HG02885 (cell line): ENCODE data around the gene PPIL4.
A peak's percentile ranks its signal among the peaks of the same experiment; 100 is the strongest.

Experiments used
- ATAC-seq: cut with Tn5 transposase; IDR thresholded peaks from one replicate; pipeline ENCODE4 v1.9.1; 2021; ENCODE audit warnings: mild to moderate bottlenecking; ENCODE audit not compliant: unreplicated experiment, poor library complexity

The PPIL4 gene, protein sequence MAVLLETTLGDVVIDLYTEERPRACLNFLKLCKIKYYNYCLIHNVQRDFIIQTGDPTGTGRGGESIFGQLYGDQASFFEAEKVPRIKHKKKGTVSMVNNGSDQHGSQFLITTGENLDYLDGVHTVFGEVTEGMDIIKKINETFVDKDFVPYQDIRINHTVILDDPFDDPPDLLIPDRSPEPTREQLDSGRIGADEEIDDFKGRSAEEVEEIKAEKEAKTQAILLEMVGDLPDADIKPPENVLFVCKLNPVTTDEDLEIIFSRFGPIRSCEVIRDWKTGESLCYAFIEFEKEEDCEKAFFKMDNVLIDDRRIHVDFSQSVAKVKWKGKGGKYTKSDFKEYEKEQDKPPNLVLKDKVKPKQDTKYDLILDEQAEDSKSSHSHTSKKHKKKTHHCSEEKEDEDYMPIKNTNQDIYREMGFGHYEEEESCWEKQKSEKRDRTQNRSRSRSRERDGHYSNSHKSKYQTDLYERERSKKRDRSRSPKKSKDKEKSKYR

DNA sequence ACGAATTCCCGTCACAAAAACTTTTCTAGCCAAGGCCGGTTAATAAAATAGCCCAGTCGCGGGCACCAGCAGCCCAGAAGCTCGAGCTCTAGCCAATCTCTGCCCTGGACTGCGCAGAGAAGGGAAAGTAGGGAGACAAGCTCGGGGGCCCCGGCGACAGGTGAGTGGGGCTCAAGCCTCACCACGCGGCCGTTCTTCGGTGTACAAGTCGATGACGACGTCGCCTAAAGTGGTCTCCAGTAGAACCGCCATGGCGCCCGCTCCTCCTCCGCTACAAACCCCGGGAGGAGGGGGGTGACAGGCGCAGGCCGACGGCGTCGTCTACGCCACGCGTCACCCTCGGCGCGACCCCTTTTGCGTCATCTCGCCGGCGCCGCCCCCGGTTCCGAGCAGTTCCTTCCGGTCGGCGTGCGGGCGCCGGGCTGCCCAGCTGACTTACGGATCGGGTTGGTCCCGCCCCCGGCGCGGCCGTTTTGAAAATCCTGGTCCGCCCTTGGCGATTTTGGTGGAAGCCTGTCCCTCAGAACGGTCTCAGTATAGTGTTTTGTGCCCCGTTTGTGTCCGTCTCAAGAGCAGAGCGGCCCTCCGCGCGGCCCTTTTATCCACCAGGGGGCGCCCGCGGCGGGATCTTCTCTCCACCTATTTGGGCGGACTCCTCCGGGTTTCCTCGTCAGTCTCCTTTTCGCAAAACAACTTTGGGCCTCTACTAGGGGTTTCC lies at the start of gene PPIL4:
Gene PPIL4, minus strand, starts transcription at position 290 of the 718 bp plus-strand sequence. Its CDS starts 38 bp downstream, at position 252.
- peak; percentile 92 for ATAC-seq

DNA sequence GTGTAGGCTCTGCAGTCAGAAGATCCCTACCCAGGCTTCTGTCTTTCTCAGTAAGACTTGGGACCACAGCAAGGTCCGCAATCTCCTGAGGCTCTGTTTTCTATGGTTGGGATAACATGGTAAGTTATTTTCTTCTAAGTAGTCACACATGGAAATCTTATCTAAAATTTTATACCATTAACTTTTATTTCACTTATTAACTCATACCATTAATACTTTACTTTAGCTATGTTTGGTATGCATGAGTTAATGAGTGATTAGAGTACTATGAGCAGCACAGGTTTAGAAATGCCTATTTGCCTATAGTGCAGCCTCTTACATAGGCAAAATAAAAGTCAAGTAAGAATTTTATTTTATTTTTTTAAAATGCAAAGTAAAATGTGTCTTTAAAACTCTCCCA lies 47.6 kb upstream of the PPIL4 start:
- ATAC-seq = no peak

DNA sequence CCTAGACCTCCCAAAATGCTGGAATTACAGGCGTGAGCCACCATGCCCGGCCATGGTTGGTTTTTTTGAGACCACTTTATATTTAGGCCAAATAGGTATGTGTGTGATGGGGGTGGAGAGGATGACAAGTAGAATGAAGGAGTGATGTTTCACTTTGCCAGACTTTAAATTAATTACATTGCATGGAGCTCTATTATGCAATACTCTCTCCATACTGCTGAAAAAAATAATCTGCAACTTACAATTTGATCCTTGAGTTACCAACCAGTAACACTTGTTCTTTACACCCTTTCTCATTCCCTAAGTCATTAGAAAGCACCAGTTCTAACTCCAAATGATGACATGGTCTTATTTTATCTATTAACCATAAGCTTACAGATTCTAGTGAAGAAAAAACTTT lies 47.1 kb upstream of the PPIL4 start:
- ATAC-seq = no peak

DNA sequence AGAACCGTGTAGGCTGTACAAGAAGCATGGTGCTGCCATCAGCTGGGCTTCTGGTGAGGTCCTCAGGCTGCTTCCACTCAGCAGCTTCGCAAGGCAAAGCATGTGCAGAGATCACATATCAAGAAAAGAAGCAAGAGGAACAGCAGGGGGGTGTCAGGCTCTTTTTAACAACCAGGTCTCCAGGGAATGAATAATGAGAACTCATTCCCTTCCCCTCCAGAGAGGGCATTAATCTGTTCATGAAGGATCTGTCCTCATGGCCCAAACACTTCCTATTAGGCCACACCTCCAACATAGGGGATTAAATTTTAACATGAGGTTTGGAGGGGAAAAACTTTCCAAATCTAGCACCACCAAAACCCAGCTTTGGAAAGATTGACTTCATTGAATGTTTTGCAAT lies 40.3 kb upstream of the PPIL4 start:
- ATAC-seq = no peak

DNA sequence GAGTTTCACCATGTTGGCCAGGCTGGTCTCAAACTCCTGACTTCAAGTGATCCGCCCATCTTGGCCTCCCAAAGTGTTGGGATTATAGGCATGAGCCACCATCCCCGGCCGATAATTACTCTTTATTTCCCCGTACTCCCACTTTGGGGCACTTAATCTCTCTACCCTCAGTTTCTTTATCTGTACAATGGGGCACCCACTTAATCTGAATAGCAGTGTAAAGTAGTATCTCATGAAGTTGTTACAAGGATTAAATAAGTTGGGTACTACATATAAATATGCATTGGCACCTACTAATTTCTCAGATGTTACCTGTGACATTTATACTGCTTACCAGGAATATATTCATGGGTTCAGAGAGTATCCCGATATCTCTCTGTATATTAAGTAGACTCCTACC lies 35.5 kb upstream of the PPIL4 start:
- ATAC-seq = no peak

DNA sequence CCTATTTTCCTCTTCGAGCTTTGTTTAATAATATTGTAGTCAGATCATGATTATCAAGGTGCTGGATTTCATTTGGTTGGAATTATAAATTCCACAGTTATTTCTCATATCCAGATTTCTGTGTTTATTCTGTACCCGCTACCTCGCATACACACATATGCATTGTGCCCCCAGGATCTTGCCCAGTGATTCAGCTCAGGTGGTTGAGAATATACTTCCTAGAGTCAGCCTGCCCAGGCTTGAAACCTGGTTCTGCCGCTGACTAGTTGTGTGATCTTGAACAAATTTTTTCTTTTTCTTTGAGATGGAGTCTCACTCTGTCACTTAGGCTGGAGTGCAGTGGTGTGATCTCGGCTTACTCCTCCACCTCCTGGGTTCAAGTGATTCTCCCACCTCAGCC lies 35.0 kb upstream of the PPIL4 start:
- ATAC-seq = no peak

DNA sequence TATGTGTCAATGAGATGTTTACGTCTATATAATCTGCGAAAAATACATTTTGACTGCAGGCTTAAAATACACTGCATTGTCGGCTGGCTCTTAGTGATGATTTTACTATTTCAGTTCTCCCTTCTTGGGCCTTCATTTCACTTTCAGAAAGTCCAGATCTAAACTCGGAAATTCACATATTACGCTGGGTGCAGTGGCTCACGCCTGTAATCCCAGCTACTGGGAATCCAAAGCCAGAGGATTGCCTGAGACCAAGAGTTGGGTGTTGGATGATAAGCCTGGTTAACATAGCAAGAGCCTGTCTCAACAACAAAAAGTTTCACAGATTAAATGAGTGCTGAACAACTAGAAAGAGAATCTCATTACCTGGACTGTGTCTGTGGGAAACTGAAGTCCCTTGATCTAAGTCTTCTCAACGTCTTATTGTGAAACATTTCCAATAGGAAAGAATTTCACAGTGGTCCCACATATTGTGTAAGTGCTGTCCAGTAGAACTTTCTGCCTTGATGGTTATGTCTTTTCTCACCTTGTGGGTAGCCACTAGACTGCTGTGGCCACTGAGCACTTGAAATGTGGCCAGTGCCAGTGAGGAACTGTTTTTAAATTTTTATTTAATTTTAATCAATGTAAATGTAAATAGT lies 22.2 kb upstream of the PPIL4 start:
- no peak for ATAC-seq

DNA sequence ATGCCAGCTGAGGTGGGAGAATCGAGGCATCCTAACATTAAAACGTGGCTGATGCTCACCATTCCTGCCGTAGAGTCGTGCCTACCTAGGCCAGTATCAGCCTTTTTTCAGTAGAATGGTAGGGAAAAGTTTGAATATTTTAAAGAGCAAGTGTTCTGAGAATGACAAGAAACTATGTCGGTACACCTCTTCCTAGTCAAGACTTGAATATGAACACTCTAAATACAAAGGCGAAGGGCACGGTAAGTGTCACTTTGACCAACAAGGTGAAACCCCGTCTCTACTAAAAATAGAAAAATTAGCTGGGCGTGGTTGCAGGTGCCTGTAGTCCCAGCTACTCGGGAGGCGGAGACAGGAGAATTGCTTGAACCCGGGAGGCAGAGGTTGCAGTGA lies 21.3 kb upstream of the PPIL4 start:
- ATAC-seq = no peak

DNA sequence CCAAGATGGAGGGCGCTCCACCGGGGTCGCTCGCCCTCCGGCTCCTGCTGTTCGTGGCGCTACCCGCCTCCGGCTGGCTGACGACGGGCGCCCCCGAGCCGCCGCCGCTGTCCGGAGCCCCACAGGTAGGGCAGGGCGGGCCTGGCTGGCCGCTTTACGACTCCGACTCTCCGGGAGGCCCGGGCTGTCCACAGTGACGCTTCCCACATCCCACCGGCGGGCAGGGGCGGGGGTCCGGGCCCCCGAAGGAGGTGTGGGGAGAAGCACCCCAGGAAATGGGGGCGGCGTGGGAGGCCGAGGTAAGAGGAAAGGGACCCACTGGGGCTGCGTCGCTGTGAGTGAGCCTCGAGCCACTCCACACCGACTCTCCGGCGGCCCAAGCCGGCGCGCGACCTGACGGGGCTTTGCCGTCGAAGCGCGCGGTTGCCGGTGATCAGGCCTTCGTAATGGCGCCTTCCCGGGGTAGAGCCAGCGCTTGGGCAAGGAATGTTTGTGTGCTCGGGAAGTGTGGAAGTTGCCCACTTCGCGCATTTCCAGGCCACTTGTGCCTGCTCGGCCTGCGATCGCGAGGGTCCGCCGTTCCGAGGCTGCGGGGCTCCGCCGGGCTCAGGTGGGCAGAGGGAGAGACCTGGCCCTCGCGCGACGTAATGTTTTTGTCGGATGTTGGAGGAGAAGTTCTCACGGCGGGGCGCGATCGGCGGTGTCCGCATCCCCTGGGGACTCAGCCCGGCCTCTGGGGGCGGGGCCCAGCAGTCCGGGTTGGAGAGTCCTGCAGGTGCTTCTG lies 20.8 kb upstream of the PPIL4 start:
- ATAC-seq = peak; percentile 17

DNA sequence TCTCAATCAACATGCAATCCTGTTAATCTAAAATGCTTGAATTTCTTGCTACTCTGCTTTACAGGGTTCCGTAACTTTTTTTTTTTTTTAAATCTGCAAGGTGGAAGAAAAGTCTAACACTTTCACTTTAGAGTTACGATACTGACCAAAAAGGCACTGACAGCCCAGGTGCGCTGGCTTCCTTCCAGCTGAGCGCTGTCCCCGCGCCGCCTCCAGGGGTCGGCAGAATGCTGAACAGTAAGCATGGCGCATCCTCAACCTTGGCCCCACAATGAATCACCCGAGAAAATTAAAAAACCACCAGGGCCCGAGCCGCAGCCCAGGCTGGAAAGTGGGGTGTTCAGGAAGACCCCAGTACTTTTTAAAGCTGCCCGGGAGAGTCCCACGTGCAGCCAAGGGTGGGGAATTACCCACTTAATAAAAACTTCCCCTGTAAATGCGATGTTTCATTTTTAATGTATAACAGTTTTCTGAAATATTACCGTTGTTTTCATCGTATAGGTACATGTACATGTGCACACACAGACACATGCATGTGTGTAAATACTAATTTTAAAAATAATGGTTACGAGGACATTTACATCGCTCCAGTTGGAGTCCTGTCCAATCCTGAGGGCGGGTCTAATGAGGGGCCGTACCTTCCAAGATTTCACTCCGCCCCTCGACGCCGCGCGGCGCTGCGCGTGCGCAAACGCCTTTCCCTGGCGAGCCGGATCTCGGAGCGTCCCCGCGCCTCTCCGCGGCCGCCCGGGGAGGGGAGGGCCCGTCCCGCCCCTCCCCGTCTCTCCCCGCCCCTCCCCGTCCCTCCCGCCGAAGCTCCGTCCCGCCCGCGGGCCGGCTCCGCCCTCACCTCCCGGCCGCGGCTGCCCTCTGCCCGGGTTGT lies 19.9 kb upstream of the PPIL4 start, which contains the start of gene GINM1:
Gene GINM1, plus strand, starts transcription at position 849 of the 883 bp plus-strand sequence. CDS start 40 bp downstream, outside the sequence.
- ATAC-seq = peak; percentile 78

DNA sequence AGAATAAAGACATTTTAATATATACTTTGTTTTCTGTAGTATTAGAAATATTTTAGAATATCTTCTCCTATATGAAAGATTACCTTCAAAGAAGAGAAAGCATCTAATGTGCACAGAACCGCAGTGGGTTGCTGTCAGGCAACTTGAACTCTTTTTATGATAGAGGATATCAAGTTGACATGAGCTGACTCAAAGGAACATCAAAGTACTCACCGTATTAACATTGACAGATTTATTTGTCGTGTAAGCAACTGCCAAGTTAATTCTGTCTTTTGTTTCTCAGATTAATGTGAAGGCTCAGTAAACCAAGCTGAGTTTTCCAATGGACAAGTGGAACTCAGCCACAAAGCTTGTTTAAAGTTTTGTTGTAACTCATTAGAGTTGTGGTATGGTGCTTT lies 18.1 kb upstream of the PPIL4 start:
- no peak for ATAC-seq

DNA sequence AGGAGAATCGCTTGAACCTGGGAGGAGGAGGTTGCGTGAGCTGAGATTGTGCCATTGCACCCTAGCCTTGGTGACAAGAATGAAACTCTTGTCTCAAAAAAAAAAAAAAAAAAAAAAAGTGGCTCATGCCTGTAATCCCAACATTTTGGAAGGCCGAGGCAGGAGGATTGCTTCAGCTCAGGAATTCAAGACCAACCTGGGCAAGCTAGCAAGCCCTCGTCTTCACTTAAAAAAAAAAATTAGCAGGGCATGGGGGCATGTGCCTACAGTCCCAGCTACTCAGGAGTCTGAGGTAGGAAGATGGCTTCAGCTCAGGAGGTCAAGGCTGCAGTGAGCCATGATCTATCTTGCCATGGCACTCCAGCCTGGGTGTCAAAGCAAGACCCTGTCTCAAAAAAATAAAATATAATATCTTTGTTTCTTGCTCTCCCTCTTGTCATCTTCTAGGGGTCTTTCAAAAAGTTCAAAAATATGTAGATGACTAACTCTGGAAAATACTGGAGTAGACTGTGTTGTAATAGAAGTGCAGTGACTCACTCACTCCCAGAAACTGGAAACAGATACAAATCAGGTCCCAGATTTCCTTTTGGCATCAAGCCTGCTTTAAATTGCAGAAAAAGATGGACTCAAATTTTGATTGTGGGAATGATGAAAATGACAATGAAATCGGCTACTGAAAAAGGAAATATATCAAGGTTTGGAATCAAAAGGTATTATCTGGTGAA lies 17.5 kb upstream of the PPIL4 start:
- ATAC-seq = no peak

DNA sequence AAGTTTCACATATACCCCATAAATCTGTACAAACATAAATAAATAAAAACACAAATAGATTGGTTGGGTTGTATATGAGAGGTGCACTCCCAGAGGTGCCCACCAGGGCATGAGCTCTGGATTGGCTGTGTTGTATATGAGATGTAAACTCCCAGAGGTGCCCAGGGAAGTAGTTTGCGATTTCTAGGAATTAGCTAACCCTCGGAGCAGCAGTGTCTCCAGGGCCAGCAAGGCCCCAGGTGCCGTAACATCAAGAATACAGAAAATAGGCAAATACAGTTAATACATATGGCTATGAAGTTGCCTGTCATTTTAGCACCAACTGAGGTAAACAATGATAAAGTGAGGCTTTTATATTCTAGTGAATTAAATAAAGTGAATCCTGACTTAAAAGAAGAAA lies 14.9 kb upstream of the PPIL4 start:
- ATAC-seq = no peak

DNA sequence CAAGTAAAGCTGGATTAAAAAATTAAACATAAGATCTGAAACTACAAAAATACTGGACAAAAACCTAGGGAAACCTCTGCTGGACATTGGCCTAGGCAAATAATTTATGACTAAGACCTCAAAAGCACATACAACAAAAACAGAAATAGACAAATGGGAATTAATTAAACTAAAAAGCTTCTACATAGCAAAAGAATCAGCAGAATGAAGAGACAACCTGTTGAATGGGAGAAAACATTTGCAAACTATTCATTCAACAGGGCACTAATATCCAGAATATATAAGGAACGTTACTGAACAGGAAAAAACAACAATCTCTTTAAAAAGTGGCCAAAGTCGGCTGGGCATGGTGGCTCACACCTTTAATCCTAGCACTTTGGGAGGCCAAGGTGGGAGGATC lies 13.5 kb upstream of the PPIL4 start:
- no peak for ATAC-seq

DNA sequence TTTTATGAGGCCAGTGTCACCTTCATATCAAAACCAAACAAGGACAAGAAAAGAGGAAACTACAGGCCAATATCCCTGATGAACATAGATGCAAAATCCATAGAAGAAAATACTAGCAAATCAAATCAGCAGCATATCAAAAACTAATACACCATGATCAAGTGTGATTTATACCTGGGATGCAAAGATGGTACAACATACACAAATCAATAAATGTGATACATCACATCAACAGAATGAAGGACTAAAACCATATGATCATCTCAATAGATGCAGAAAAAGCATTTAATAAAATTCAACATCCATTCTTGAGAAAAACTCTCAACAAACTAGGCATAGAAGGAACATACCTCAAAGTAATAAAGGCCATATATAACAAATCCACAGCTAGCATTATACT lies 12.2 kb upstream of the PPIL4 start:
- ATAC-seq = no peak

DNA sequence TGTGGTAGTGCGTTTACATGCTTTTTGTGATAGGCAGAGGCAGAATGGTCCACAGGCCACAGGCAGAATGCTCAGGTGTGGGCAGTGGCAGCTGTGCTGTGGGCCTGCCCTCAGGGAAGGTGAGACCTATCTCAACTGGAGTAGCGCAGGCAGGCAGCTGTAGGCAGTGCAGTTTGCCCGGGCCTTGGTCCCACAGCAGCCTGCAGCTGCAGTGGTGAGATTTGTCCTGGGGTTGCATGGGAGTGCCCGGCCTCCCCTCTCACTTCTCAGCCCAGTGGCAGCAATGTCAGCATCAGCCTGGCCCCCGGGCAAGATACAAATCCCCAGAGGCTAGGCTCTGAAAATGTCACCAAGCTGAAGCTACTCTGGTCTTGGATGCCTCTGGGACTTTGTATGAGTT lies 6.1 kb upstream of the PPIL4 start:
- no peak for ATAC-seq

DNA sequence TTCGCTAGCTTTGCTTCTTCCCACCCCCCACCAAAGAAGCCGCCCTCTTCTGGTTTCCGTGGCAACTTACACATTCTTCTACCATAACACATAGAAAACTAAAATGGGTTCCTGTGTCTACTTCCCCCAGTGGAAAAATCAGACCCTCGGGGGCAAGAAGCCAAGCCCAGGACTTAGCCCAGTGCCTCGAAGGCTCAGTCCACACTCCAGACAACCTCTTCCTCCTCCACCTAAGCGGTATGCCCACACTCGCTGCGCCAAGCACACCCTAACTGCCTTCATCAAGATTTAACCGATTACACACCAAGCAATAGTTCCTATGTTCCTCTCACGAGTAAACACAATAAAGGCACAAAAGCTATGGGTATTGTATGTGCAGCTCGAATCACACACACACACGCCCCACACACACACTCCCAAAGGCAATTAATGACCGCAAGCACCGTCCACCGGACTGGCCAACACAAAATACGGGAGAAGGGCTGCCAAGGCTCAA lies 537 bp downstream of the PPIL4 start:
- ATAC-seq = peak; percentile 1

DNA sequence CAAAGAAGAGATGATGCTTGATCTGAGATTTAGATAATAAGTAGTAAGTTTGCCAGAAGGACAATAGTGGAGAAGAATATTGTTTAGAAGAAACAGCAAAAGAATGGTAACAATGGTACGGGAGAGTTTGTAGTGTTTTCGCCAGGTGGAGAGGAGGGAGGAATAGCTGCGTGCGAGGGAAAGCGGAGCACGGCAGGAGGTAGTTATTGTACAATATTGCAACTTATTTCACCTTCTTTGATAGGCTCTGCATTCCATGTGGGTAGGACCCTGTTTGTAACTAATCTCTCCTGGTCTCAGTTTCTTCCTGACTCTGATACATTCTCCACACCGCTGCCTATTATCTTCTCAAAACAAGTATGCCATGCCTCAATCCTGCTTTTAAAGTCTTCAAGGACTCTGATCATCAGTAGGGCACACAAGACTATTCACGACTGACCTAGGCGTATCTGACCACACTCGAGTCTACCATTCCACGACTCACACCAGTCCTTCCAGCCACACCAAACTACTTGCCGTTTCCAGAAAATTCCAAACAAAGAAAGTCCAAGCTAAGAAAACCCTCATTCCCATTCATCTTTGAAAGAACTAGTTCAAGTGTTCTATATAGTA lies 1.1 kb downstream of the PPIL4 start:
- ATAC-seq = no peak
